CD4-positive, alpha-beta T cell treated with Interleukin-21 for 1 hour (primary cell): ENCODE data around the gene ATXN10.

Experiments
- DNase-seq: peaks from one replicate; pipeline ENCODE4 v3.0.0-alpha.2; 2020

Gene ATXN10

DNA sequence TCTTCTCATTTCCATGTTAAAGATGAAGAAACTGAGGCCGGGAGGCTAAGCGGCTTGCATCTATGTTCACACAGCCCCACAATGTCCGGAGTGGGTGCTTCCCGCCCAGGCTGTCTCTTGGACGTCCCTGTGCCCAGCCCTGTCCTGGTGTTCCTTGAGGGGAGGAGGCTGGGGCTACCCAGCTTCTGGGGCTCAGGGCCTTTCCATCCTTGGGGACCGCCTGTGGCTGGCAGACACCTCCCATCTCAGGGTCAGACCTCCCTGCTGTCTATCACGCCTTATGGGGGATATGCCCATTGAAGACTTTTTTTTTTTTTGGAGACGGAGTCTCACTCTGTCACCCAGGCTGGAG, 209.9 kb downstream of the ATXN10 start:
- DNase-seq: no peak

DNA sequence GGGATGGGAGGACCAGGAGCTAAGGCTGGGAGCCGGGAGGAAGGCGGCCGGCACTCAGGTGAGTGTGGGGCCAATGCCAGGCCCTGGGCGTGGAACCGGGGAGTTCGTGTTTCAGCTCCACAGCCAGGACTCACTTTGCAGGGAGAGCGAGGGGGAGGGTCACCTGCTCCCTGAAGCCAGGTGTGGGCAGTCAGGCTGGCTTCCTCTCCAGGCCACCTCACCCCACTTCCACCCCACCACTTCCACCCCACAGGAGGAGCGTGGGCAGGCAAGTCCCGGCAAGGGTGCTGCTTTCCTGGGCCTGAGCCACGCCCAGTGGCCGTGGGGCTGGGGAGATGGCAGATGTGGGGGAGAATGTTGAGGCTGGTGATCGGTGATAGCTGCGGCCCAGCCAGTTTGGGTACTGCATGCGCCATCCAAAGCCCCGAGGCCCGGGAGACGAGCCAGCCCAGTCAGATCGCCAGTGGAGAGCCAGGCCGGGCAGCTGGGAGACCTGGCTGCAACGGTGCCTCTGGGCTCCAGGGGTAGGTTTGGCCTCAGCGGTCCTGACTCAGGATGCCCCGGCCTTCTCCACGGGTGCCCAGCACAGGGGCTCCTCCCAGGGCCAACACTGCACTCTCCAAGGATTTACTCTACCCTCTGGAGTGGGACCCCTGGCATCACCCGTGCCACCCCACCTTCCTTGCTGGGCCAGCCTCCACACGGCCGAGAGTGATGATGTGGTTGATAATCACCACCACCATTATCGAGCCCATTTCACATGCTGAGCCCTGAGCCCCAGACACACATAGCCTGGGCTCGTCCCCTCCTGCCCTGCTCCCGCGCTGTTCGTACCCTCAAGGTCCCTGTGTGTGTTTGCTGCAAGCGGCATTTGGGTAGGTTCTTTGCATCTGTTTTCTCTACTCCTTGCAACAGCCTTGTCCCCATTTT, 211.5 kb downstream of the ATXN10 start:
- DNase-seq: no peak

DNA sequence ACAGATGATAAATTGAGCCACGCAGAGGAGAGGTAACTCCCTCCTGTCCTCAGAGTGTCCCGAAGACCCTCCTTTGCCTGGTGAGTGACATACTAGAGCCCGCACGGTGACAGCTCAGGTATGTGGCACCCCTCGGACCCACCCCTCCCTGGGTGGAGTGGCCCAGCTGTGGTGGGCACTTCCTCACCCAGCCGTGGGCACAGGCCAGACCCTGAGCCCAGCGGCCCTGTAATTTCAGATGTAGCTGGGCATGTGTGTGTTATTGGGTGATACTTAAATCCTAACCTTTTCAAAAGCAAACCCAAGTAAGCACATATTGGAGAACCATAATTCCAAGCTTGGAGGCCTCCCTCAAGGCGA, 212.2 kb downstream of the ATXN10 start:
- no peak for DNase-seq

DNA sequence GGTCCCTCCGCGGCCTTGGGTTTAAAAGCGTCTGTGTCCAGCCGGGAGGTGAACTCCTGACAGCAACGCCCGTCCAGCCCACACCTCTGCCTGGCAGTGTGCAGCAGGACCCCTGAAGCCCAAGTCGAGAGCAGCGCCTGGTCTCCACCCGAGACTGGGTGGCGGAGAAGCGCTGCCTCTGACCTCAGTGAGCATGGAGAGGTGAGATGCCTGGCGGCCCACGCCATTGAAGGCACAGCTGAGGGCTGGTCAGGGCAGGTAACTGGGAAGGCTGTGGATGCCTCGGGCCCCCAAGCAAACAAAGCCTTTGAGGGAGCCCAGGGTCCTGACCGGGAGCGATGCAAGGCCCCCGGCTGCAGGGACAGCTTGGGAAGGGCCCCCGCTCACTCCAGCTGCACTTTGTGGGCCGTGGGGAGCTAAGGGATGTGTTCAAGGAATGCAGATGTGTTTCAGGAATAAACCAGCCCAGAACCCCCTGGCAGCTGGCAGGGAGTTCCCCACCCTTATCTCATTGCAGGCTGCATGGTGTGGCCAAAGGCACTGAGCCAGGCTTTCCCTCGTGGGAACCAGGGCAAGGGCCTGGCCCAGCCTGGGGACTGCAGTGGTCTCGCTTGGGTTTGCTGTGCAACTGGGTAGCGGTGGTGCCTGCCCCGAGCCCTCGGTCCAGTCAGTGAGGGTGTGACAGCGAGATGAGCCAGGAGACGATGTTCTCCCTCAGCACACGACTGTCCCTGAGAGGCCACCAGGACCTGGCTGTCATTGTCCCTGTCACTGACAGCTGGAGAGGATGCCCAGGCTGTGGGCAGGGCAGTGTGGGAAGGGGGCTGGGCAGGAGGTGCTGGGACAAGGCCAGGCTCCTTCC, 212.8 kb downstream of the ATXN10 start:
- DNase-seq: no peak

DNA sequence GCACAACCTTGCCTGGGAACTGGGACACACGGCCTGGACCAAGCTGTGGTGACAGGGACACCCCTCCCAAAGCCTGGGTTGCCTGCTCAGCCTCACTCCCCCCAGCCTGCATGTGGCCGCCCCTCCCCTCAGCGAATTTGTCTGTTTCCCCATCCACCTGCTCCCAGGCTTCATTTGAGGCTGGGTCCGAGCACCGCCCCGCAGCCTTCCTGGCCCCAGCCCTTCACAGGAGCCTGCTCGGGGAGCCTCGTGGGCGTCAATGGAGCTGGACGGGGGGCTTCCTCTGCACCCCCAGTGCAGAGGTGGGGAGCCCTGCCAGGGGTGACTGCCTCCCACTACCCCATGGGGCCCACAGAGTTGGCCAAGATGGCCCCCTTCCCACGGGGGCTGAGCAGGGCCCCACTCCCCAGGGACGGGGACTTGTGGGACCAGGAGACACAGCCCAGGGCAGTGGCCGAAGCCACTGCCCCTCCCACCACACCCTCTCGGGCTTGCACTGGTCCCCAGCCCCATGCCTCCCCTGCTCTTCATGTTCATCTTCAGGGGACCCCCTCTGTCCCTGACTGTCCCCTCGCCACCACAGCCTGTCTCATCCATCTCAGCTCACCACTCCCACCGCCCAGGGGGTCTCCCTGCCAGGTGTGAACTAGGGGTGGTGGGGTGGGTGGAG, 213.7 kb downstream of the ATXN10 start:
- DNase-seq: no peak

DNA sequence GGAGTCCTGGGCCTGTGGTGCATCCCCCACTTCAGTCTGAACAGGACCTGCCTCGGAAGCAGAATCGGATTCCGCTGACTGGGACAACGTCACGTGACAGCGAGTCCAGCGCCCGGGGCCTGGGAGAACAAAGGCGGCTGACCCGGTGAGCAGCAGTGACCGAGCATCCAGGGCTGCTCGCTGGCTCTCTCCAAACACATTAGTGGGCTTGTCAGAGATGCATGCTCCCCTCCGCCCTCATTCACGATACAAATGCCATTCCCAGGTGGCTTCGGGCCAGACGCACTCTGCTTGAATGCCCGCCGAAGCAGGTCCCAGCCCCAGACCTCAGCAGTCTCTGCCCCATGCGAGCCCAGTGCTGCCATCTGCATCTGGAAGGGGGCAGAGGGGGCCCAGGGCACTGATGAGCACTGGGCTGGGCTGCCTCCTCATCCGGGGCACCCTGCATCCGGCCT, 214.3 kb downstream of the ATXN10 start:
- DNase-seq: no peak

DNA sequence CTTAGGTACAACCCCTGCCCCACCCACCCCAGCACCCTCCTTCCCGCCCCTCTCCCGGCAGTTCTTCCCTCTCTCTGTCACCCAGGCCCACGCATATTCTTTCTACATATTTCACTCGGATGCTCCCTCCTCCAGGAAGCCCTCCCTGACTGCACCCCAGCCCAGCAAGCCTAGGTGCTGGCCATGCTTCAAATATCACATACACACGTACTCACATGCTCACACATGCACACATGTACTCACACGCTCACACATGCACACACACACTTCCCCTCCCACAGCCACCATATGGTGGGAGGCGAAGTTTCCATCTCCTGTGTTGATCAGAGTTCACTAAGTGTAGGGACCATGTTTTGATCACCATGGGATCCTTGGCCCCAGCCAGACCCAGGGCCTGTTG, 214.9 kb downstream of the ATXN10 start:
- DNase-seq: no peak

DNA sequence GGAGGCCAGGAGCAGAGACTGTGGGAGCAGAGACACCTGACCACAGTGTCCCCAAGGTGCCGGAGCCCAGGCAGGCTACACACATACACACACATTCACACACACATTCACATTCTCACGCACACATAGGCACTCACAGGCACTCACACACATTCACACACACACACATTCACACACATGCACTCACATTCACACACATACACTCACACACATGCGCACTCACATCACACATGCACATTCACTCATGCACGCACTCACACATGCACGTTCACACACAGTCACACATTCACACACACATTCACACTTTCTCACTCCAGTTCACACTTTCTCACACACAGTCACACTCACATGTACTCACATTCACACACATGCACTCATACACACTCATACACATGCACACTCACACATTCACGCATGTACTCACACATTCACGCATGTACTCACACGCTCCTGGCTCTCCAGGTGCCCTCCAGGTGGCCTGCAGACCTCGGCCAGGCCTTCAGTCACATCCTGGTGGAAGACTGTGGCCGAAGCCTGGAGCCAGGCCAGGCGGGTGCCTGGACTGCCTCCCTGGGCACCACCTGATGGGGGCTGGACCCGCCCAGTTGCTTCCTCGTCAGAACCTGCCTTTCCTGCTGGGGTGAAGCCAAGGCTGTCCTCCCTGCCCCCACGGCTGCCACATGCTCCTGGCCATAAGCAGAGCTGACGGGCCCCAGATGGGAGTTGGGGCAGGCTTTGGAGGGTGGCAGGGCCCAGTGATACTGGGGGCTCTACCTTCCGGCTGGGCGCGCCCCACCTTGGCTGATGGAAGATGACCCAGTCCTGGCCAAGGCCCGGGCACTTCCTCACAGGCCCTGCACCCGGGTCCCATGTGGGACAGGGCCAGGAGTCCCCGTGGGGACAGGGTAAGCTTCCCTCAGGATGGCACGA, 215.8 kb downstream of the ATXN10 start:
- no peak for DNase-seq

DNA sequence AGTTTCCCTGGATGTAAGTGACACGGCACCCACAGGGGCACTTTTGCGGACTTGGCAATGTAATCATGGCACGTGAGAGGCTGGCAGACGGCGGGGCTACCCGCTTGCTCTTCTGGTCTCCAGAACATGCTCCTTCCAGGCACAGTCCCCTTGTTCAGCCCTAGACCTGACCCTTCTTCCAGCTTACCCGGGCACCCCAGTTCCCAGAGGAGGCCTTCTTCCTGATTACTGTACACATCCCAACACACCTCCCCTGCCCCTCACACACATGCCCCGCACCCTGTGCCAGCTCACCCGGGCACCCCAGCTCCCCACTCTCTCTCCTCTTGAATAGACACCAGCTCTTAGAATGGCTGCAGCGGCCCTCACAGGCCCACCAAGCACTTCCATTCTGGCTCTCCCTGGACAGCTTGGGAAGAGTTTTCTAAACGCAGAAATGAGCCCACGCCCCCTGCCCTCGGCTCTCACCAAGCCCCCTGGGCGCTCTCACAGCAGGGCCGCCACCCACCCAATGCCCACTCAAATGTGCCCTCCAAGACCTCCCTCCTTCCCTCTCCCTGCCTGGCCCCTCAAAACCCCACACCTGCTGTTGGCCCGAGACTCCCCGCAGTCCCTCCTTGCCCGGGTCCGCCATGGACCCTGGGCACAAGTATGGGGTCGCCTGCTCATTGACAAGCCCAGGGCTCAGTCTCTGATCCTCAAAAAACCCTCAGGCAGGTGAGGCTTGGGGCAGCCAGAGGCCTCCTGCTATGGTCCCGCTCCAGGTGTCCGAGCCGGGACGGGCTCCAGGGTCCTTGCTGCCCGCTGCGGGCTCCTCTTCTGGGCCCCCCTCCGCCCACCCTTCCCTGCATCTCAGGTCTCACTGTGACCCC, 216.8 kb downstream of the ATXN10 start:
- no peak for DNase-seq

DNA sequence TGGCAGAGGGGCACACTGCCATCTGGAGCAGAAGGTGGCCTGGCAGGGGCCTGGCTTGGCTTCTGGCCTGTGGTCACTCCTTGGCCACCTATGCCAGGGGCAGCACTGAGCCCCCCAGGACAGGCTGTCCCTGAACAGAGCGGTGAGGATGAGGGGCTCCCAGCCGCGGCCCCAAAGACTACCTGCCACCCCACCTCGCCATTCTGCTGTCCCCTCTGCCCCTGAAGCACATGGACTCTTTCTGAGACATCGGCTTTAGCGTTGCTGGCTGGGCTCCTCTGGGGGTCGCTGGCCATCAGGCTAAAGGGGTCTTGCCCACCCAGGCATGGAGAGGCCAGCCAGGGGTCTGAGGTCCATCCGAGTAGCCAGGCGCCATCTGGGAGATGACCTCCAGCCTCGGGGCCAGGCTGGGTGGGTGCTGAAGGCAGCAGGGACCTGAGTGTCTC, 217.5 kb downstream of the ATXN10 start:
- DNase-seq: no peak

DNA sequence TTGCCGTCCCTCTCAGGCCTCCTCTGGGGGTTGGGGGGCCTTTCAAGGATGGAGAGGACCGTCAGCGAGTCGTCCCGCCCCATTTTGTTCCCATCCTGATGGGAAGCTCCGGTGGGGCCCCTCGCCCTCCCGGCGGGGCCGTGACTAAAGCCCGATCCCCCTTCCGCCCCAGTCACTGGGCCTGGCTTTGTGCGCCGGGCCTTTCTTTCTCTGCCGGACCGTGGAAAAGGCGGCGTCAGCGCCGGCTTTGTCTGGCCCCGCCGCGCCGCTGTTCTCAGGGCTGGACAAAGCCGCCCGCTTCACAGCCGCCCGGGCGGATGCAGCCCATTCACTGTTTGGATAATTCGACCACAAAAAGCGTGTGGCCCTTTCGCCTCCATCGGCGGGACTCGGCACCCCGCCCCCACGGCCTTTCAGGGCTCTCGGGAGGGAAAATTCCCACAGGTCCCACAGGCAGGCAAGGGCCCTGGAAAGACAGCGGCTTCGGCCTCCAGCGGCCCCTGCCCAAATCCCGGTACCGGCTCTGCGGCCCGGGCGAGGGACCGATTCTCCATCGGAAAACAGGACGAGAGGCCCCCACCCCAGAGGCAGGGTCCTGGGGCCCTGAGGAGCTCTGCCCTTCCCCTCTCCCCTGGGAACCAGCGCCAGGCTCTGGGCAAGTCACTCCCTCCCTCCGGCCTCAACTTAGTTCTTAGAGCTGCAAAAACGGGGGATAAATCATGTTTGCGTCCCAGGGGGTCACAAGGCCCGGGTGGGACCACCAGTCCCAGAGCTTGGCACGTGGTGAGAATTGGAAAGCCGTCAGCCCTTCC, 218.1 kb downstream of the ATXN10 start:
- DNase-seq: no peak

DNA sequence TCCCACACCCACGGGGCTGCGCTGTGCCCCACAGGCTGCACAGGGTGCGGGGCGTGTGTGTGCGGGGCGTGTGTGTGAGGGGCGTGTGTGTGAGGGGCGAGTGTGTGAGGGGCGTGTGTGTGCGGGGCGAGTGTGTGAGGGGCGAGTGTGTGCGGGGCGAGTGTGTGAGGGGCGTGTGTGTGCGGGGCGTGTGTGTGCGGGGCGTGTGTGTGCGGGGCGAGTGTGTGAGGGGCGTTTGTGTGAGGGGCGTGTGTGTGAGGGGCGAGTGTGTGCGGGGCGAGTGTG, 218.7 kb downstream of the ATXN10 start:
- no peak for DNase-seq

DNA sequence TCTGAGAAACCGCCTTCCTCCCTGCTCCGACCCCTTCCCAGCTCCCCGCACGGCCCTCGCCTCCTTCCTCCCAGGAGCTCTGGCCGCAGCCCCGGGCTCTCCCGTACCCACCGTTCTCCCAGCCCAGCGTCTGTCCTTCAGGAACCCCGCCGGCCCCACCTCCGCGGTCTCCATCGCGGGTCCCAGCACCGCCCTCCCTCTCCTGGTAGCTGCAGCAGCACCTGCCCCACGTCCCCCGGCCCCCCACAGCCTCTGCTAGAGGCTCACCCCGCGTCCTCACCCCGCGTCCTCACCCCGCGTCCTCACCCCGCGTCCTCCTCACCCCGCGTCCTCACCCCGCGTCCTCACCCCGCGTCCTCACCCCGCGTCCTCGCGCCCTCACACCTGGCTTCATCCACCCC, 219.4 kb downstream of the ATXN10 start:
- no peak for DNase-seq

DNA sequence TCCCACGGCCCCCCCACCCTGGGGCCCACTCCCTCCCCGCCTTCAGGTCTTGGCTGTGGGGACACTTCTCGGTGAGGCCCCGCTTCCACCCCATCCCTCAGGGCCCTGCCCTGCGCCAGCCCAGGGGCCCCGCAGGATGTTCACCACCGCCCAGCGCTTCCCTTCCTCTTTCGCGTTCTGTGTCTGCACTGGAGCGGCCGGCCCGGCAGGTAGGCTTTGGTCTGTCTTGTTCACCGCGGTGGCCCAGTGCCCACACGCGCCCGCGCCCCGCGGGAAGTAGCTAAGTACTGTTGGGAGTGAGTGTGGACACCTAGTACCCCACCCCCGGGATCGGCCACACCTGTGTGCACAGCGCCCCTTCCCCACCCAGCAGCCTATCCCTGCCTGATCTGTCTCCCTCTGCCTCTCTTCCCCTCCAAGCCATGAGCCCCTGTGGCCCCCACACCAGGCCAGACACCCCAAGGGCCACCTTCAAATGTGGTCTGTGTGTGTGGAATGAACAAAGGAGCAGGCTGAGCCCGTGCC, 219.9 kb downstream of the ATXN10 start:
- DNase-seq: no peak

DNA sequence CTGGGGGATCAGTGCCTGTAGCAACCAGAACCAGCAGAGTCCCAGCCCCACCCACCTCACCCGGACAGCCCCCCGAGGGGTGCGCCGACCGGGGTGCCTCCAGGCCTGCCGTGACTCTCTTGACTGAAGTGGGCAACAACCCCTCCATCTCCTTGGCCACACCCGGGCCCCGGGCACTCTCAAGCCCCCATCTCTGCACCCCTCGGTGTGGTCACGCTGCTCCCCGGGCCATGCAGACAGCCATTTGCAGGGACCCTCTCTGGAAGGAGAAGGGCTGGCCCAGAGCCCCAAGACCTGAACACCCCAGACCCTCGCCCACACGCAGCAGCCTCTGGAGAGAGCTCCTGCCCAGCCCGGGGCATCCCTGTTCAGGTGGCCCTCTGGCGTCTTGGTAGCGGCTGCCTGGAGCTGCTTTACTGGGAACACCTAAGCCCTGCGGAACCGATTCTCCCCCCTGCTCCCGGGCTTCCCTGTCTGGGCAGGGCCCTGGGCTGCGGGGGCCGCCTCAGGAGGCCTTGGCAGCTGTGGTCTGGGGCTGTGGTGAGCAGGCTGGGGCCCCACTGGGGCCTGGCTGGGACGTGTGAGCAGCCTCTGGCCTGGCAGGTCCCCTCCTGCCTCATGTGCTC, 220.5 kb downstream of the ATXN10 start:
- DNase-seq: no peak

DNA sequence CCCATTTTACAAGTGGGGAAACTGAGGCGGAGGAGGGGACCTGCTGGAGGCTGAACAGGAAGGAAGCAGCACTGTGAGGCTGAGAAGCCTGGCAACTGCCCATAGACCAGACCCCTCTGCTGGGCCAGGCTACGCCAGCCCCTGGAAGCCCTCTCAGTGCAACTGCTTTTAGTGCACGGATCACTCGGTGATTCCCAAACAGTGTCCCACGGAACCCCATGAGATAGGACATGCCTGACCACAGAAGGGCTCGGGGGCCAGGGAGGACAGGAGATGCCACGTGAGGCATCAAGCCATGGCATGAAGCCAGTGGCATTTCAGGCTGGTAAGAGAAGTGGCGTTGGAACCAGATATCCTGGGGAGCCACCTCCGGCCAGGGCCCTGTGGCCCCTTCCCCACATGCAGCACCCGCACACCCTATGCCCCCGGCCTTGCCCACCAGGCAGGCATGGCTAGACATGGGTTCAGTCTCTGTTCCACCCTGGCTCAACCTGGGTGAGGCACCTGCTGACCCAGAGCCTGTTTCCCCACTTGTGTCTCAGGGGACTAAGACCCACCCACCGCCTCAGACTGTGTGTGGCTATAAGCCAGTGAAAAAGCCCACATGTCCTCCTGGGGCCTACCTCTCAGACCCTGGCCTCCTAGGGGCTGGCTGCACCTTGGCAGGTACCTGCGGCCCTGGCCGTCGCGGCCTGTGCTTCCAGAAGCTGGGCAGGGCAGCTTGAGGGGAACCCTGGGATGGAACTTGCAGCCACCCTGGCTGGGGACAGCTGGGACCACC, 221.2 kb downstream of the ATXN10 start:
- no peak for DNase-seq

DNA sequence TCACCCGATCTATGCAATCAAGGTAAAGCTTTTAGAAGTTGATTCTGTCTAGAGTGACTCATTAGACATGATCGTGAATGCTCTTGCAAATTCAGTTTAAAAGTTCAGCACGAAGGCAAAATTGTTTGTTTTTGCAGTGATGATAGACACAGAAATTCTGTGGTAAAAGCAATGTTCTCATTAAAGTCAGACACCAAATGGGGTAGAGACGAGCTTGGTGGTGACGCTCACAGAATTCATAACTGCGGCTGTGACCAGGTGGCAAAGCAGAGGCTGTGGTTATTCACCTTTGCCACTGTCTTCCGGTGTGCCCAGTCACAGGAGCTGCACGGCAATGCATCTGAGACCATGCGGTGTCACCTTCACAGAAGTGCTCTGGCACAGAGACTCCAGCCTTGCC, 221.9 kb downstream of the ATXN10 start:
- DNase-seq: no peak
